Esophagus squamous epithelium (tissue), 5 donors: ENCODE data around the gene LARGE1. TPM values are rescaled to one million over a fixed set of nuclear protein-coding genes. Genes with fewer than 3 reads are reported as not detected.

ENCODE experiments used
- DNase-seq: peaks from one replicate; lab custom pipeline; 2025; lab: John Stamatoyannopoulos, UW
- H3K27ac ChIP-seq, 4 donors: fragments of 200-600 bp; sonication (generic); one replicate each; pipeline ENCODE4 v1.5.1; 2016 to 2019; ENCODE audit warnings: mild to moderate bottlenecking in 1 of 4
- H3K27me3 ChIP-seq, 4 donors: fragments of 200-600 bp; sonication (generic); 1 replicate in 3 of 4; 2 replicates in 1 of 4; pipeline versions ENCODE4 v1.5.1 to v1.6.0; 2017 to 2021; ENCODE audit warnings: antibody characterized with exemption in 1 of 4
- H3K36me3 ChIP-seq, 3 donors: fragments of 200-600 bp; sonication (generic); one replicate each; pipeline ENCODE4 v1.5.1; 2016 to 2019
- H3K4me1 ChIP-seq, 3 donors: fragments of 200-600 bp; sonication (generic); one replicate each; pipeline ENCODE4 v1.5.1; 2017 to 2019
- H3K4me3 ChIP-seq, 4 donors: fragments of 200-600 bp; sonication (generic); 1 replicate in 3 of 4; 2 replicates in 1 of 4; pipeline ENCODE4 v1.5.1; 2016 to 2019; ENCODE audit warnings: mild to moderate bottlenecking in 2 of 4, moderate library complexity in 1 of 4
- H3K9me3 ChIP-seq, 3 donors: fragments of 200-600 bp; sonication (generic); one replicate each; pipeline ENCODE4 v1.5.1; 2016 to 2019
- POLR2A ChIP-seq, 4 donors: fragments of 450-650 bp; IDR thresholded peaks; one replicate each; pipeline ENCODE4 v1.6.1; 2017; ENCODE audit warnings: antibody characterized with exemption in 4 of 4, mild to moderate bottlenecking in 4 of 4, moderate library complexity in 3 of 4
- WGBS, 2 donors: methylation state at CpG; one replicate each; pipeline ENCODE4 v1.1.5; 2018; 5-methylcytosine and 5-hydroxymethylcytosine counted together
- intact Hi-C: fragments of 100-400 bp; cut with DNase I; formaldehyde crosslinking; loops from one replicate; pipeline ENCODE4 v1.15.0; 2022
- total RNA-seq, 4 donors: library from RNA; depleted of rRNA; stranded (reverse); fragments of >200 nt; gene quantifications; one replicate each; pipeline ENCODE4 v1.1.0, GENCODE V29; 2016
- TF ChIP-seq, protein P1 (sequence below), 6 experiments: fragments of 450-650 bp in 4 of 6; fragments of 200-600 bp in 2 of 6; sonication (generic) in 2 of 6; IDR thresholded peaks; one replicate each; pipeline ENCODE4 v1.5.1; 2016 to 2019; ENCODE audit warnings: antibody characterized with exemption in 6 of 6, mild to moderate bottlenecking in 4 of 6, moderate library complexity in 4 of 6
- donor health status: DM: yes; HTN: yes; CAD: no.

The LARGE1 gene
- total RNA-seq, 4 donors from 2014 or later = 5.2 to 15.1 (median 6.6) TPM

DNA sequence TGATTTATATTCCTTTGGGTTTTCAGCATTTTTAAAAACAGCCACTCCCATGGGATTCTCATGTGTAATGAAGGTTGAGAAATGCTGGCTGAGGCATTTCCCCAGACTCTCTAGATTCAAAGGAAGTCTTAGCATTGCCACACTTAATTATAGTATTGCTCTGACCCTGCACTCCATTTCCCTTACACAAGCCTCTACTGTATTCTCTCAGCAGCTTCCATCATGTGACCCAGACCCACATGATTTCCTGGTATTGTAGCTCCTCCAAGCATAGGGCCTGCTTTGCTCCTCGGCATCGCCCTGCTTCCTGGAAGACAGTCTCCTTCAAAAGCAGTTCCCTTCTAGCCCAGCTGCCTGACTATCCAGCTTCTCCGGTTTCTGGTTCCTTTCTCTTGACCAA is 261.5 kb downstream of the LARGE1 start:
- no peak for DNase-seq
- no peaks in the 10 kb centered on the region for H3K27me3 ChIP-seq
- intact Hi-C loops = no loop called here
- no peaks in the 10 kb centered on the region for H3K9me3 ChIP-seq
- H3K27ac ChIP-seq = peak overlapping the region in 2 of 4 donors; percentile 30 to 34
- no peaks in the 10 kb centered on the region for H3K36me3 ChIP-seq
- no peak for TF ChIP-seq POLR2A (IDR thresholded peaks at IDR 0.05)
- TF ChIP-seq, protein P1, sequence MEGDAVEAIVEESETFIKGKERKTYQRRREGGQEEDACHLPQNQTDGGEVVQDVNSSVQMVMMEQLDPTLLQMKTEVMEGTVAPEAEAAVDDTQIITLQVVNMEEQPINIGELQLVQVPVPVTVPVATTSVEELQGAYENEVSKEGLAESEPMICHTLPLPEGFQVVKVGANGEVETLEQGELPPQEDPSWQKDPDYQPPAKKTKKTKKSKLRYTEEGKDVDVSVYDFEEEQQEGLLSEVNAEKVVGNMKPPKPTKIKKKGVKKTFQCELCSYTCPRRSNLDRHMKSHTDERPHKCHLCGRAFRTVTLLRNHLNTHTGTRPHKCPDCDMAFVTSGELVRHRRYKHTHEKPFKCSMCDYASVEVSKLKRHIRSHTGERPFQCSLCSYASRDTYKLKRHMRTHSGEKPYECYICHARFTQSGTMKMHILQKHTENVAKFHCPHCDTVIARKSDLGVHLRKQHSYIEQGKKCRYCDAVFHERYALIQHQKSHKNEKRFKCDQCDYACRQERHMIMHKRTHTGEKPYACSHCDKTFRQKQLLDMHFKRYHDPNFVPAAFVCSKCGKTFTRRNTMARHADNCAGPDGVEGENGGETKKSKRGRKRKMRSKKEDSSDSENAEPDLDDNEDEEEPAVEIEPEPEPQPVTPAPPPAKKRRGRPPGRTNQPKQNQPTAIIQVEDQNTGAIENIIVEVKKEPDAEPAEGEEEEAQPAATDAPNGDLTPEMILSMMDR (IDR thresholded peaks at IDR 0.05) = no peak
- peaks cover 0 to 20% (median 5%) of the 10 kb centered on the region in 3 donors for H3K4me1 ChIP-seq
- no peak overlapping the region for H3K4me3 ChIP-seq
- 39 to 59% methylated on average over 3 of the region's 3 CpGs for WGBS, 2 donors

DNA sequence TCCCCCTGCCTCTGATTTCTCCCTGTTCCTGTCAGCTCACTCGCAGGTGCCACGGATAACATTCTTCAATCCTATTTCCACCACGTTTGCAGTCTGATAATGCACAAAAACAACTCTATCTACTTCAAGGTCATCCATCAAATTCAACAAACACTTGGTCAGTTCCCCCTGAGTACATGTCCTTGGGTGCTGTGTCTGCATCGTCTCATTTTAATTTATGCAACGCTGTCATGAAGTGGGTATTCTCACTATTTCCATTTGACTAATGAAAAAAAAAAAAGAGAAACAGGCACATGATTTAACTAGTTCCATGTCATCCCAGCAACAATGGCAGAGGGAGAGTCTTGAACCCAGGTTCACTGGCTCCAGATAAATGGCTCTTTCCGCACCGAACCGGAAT is 262.6 kb downstream of the LARGE1 start:
- Histone ChIP-seq H3K27me3 (no peaks in the 10 kb centered on the region), H3K4me3 (no peak overlapping the region), H3K27ac (no peak overlapping the region), H3K36me3 (no peaks in the 10 kb centered on the region), H3K4me1 (peaks cover 0 to 20% (median 5%) of the 10 kb centered on the region in 3 donors), H3K9me3 (no peaks in the 10 kb centered on the region)
- 79 to 81% methylated on average over 8 of the region's 8 CpGs for WGBS, 2 donors
- no peak for DNase-seq
- intact Hi-C loops = no loop called here
- TF ChIP-seq, protein P1 (IDR thresholded peaks at IDR 0.05) = no peak
- TF ChIP-seq POLR2A (IDR thresholded peaks at IDR 0.05) = no peak

GRCh38 chr22:33656808-33657628 is 263.3 kb downstream of the LARGE1 start:
- intact Hi-C loops = no loop called here
- no peaks in the 10 kb centered on the region for H3K9me3 ChIP-seq
- no peaks in the 10 kb centered on the region for H3K27me3 ChIP-seq
- H3K36me3 ChIP-seq = no peaks in the 10 kb centered on the region
- H3K4me3 ChIP-seq = no peak overlapping the region
- H3K27ac ChIP-seq = no peak overlapping the region
- H3K4me1 ChIP-seq = peaks cover 0 to 20% (median 5%) of the 10 kb centered on the region in 3 donors
- DNase-seq = no peak
- 64 to 78% methylated on average over 8 of the region's 8 CpGs for WGBS, 2 donors
- TF ChIP-seq, protein P1 (IDR thresholded peaks at IDR 0.05) = no peak
- no peak for TF ChIP-seq POLR2A (IDR thresholded peaks at IDR 0.05)

- Histone ChIP-seq H3K9me3 (no peaks in the 10 kb centered on the region), H3K4me1 (peaks cover 0 to 11% (median 4%) of the 10 kb centered on the region in 3 donors), H3K27ac (no peak overlapping the region), H3K36me3 (peaks cover 0 to 11% (median 0%) of the 10 kb centered on the region in 3 donors), H3K4me3 (no peak overlapping the region), H3K27me3 (no peaks in the 10 kb centered on the region)
- no peak for DNase-seq
- 73 to 79% methylated on average over 12 of the region's 12 CpGs for WGBS, 2 donors
- intact Hi-C loops = no loop called here
- no peak for TF ChIP-seq POLR2A (IDR thresholded peaks at IDR 0.05)
- TF ChIP-seq, protein P1 (IDR thresholded peaks at IDR 0.05) = no peak
These were observed 265.9 kb downstream of the LARGE1 start for GRCh38 chr22:33654173-33654895.
